Upper lobe of left lung (tissue), 6 donors: ENCODE measurements around the gene CABYR. TPM values are rescaled to one million over a fixed set of nuclear protein-coding genes. Genes with fewer than 3 reads are reported as not detected.

Experiments
- ATAC-seq, 2 donors: fragments of 200-7000 bp; cut with Tn5 transposase; one replicate each; pipeline ENCODE4 v1.9.1; 2022; ENCODE audit warnings: mild to moderate bottlenecking in 2 of 2, moderate library complexity in 2 of 2; ENCODE audit not compliant: low FRiP score in 2 of 2
- DNase-seq, 2 donors: peaks; one replicate each; pipeline ENCODE4 v3.0.0-alpha.2; 2019 to 2020
- H3K27ac ChIP-seq, 4 donors: fragments of 200-600 bp; sonication (generic); one replicate each; pipeline ENCODE4 v1.5.1; 2016 to 2019
- H3K27me3 ChIP-seq, 4 donors: fragments of 200-600 bp; sonication (generic); one replicate each; pipeline ENCODE4 v1.5.1; 2017 to 2019
- H3K36me3 ChIP-seq, 4 donors: fragments of 200-600 bp; sonication (generic); one replicate each; pipeline ENCODE4 v1.5.1; 2016 to 2019
- H3K4me1 ChIP-seq, 4 donors: fragments of 200-600 bp; sonication (generic); one replicate each; pipeline ENCODE4 v1.5.1; 2018 to 2019
- H3K4me3 ChIP-seq, 4 donors: fragments of 200-600 bp; sonication (generic); one replicate each; pipeline ENCODE4 v1.5.1; 2017 to 2019; ENCODE audit warnings: mild to moderate bottlenecking in 2 of 4, moderate library complexity in 1 of 4
- H3K9me3 ChIP-seq, 4 donors: fragments of 200-600 bp; sonication (generic); one replicate each; pipeline ENCODE4 v1.5.1; 2018 to 2019
- CTCF ChIP-seq, 6 experiments: fragments of 450-650 bp in 4 of 6; fragments of 200-600 bp in 2 of 6; sonication (generic) in 2 of 6; IDR thresholded peaks; one replicate each; pipeline ENCODE4 v1.5.1; 2016 to 2019; ENCODE audit warnings: antibody characterized with exemption in 6 of 6
- EP300 ChIP-seq, 4 donors: sonication (generic); formaldehyde crosslinking; IDR thresholded peaks; one replicate each; pipeline ENCODE4 v1.5.1; 2017; ENCODE audit warnings: antibody characterized with exemption in 4 of 4, control low read depth in 2 of 4
- POLR2A ChIP-seq, 4 donors: fragments of 450-650 bp; IDR thresholded peaks; one replicate each; pipeline ENCODE4 v1.5.1; 2016 to 2017; ENCODE audit warnings: antibody characterized with exemption in 4 of 4, mild to moderate bottlenecking in 2 of 4
- POLR2AphosphoS5 ChIP-seq, 2 donors: sonication (generic); formaldehyde crosslinking; IDR thresholded peaks; one replicate each; pipeline ENCODE4 v1.5.1; 2017; ENCODE audit warnings: antibody characterized with exemption in 2 of 2
- WGBS, 2 donors: methylation state at CpG; one replicate each; pipeline ENCODE4 v1.1.5; 2017 to 2018; 5-methylcytosine and 5-hydroxymethylcytosine counted together
- total RNA-seq, 6 donors: library from RNA; depleted of rRNA in 4 of 6; stranded (reverse); fragments of >200 nt in 4 of 6; gene quantifications; one replicate each; pipeline versions ENCODE4 v1.1.0 to v1.2.1, GENCODE V29; 2016 to 2021
- donor health status: DM: no; HTN: no; CAD: no; lungs with moderate emphysema.
- donor health status: DM: no; HTN: yes; CAD: no; lungs with severe emphysema.

CABYR gene
- total RNA-seq, 6 donors from 2014 or later, result 0.51 to 3.1 (median 2.1) TPM; not detected in 2

- Histone ChIP-seq H3K27me3 (no peaks in the 10 kb centered on the region), H3K4me3 (no peak overlapping the region), H3K27ac (no peak overlapping the region), H3K4me1 (peaks cover 0 to 5% (median 0%) of the 10 kb centered on the region in 4 donors), H3K9me3 (no peaks in the 10 kb centered on the region), H3K36me3 (peaks cover 0 to 3% (median under 1%) of the 10 kb centered on the region in 4 donors)
- DNase-seq (no peak), ATAC-seq (no peak)
- TF ChIP-seq CTCF (IDR thresholded peaks at IDR 0.05) (no peak), POLR2AphosphoS5 (IDR thresholded peaks at IDR 0.05) (no peak), POLR2A (IDR thresholded peaks at IDR 0.05) (no peak), EP300 (IDR thresholded peaks at IDR 0.05) (no peak)
- WGBS, 2 donors, result 89 to 91% methylated on average over 15 of the region's 15 CpGs
These were observed 50.9 kb downstream of the CABYR start for GRCh38 chr18:24189664-24190346.

GRCh38 chr18:24190590-24190989 is 51.7 kb downstream of the CABYR start:
- Histone ChIP-seq H3K27me3 (no peaks in the 10 kb centered on the region), H3K36me3 (peaks cover 0 to 9% (median 2%) of the 10 kb centered on the region in 4 donors), H3K4me3 (no peak overlapping the region), H3K4me1 (peaks cover 0 to 5% (median 0%) of the 10 kb centered on the region in 4 donors), H3K27ac (no peak overlapping the region), H3K9me3 (no peaks in the 10 kb centered on the region)
- DNase-seq (no peak), ATAC-seq (no peak)
- WGBS, 2 donors, result 58 to 62% methylated on average over 2 of the region's 2 CpGs
- TF ChIP-seq EP300 (IDR thresholded peaks at IDR 0.05) (no peak), POLR2AphosphoS5 (IDR thresholded peaks at IDR 0.05) (no peak), POLR2A (IDR thresholded peaks at IDR 0.05) (no peak), CTCF (IDR thresholded peaks at IDR 0.05) (no peak)

GRCh38 chr18:24195296-24196053 is 56.6 kb downstream of the CABYR start:
- Histone ChIP-seq H3K27me3 (no peaks in the 10 kb centered on the region), H3K4me3 (no peak overlapping the region), H3K9me3 (no peaks in the 10 kb centered on the region), H3K36me3 (peaks cover 0 to 9% (median 0%) of the 10 kb centered on the region in 4 donors), H3K27ac (no peak overlapping the region), H3K4me1 (no peaks in the 10 kb centered on the region)
- ATAC-seq, result no peak
- 89 to 90% methylated on average over 9 of the region's 9 CpGs for WGBS, 2 donors
- no peak for DNase-seq
- TF ChIP-seq CTCF (IDR thresholded peaks at IDR 0.05) (no peak), POLR2AphosphoS5 (IDR thresholded peaks at IDR 0.05) (no peak), EP300 (IDR thresholded peaks at IDR 0.05) (no peak), POLR2A (IDR thresholded peaks at IDR 0.05) (no peak)

GRCh38 chr18:24196764-24197163 is 57.9 kb downstream of the CABYR start:
- DNase-seq (no peak), ATAC-seq (no peak)
- WGBS, 2 donors, result 91 to 97% methylated on average over 4 of the region's 4 CpGs
- TF ChIP-seq POLR2AphosphoS5 (IDR thresholded peaks at IDR 0.05) (no peak), CTCF (IDR thresholded peaks at IDR 0.05) (no peak), EP300 (IDR thresholded peaks at IDR 0.05) (no peak), POLR2A (IDR thresholded peaks at IDR 0.05) (no peak)
- H3K9me3 ChIP-seq, result no peaks in the 10 kb centered on the region
- H3K27me3 ChIP-seq, result no peaks in the 10 kb centered on the region
- no peak overlapping the region for H3K4me3 ChIP-seq
- H3K4me1 ChIP-seq, result no peaks in the 10 kb centered on the region
- H3K27ac ChIP-seq, result no peak overlapping the region
- peaks cover 0 to 9% (median 0%) of the 10 kb centered on the region in 4 donors for H3K36me3 ChIP-seq
